Activated T-cell treated with anti-CD3 and anti-CD28 coated beads, Interleukin-2, amount 50 U/mL, for 72 hours (primary cell): ENCODE measurements around the gene MINDY4. TPM values are rescaled to one million over a fixed set of nuclear protein-coding genes. Genes with fewer than 3 reads are reported as not detected.

Experiments used
- ATAC-seq, 2 donors: fragments of 150-1000 bp; cut with Tn5 transposase; replicated peaks in 1 of 2; 2 replicates each; pipeline ENCODE4 v1.10.0; 2021; ENCODE audit warnings: moderate library complexity in 2 of 2, mild to moderate bottlenecking in 1 of 2
- DNase-seq, 2 donors: peaks; one replicate each; pipeline ENCODE4 v3.0.0; 2021 to 2022; ENCODE audit warnings: mixed read lengths in 1 of 2
- H3K27ac Mint-ChIP-seq: one replicate; pipeline ENCODE4 v1.8.0; 2022; ENCODE audit warnings: mild to moderate bottlenecking, moderate library complexity, mixed read lengths
- H3K27me3 Mint-ChIP-seq: one replicate; pipeline ENCODE4 v1.8.0; 2022; ENCODE audit warnings: low read depth, mixed read lengths
- H3K36me3 Mint-ChIP-seq, 2 donors: one replicate each; pipeline ENCODE4 v1.8.0; 2022; ENCODE audit warnings: mixed read lengths in 2 of 2, mild to moderate bottlenecking in 1 of 2; ENCODE audit not compliant: insufficient read depth in 2 of 2
- H3K4me1 Mint-ChIP-seq: one replicate; pipeline ENCODE4 v1.8.0; 2022; ENCODE audit warnings: low read depth, mixed read lengths
- H3K4me3 Mint-ChIP-seq, 2 donors: one replicate each; pipeline ENCODE4 v1.8.0; 2022; ENCODE audit warnings: mild to moderate bottlenecking in 2 of 2, mixed read lengths in 2 of 2, moderate library complexity in 2 of 2
- H3K9me3 Mint-ChIP-seq, 2 donors: one replicate each; pipeline ENCODE4 v1.8.0; 2022; ENCODE audit warnings: mixed read lengths in 2 of 2
- total RNA-seq, 2 donors: library from RNA; stranded (reverse); gene quantifications; one replicate each; pipeline ENCODE4 v1.2.3, GENCODE V29; 2022

MINDY4 gene
- total RNA-seq, 2 donors from 2014 or later, result 1.1 to 1.9 TPM

GRCh38 chr7:30750010-30750409, 21.2 kb upstream of the MINDY4 start:
- Mint-ChIP-seq H3K27ac (no peak overlapping the region), H3K9me3 (peaks cover 0 to 1% of the 10 kb centered on the region in 2 donors), H3K4me3 (no peak overlapping the region), H3K4me1 (no peaks in the 10 kb centered on the region), H3K36me3 (no peaks in the 10 kb centered on the region), H3K27me3 (no peaks in the 10 kb centered on the region)
- ATAC-seq (no peak), DNase-seq (no peak)

- no peak for DNase-seq
- Mint-ChIP-seq H3K9me3 (peaks cover 0 to 1% of the 10 kb centered on the region in 2 donors), H3K4me3 (no peak overlapping the region), H3K27me3 (no peaks in the 10 kb centered on the region), H3K36me3 (no peaks in the 10 kb centered on the region), H3K4me1 (no peaks in the 10 kb centered on the region), H3K27ac (no peak overlapping the region)
- no peak for ATAC-seq
These were observed 20.2 kb upstream of the MINDY4 start for GRCh38 chr7:30750683-30751650.

GRCh38 chr7:30751696-30752273, 19.4 kb upstream of the MINDY4 start, which contains the start of gene INMT:
INMT (plus strand) TSS chr7:30752135; CDS start chr7:30752151, 16 bp downstream.
- no peak within 1 kb of the TSS for H3K27ac Mint-ChIP-seq
- H3K4me1 Mint-ChIP-seq, result no peaks in the 10 kb centered on the region
- no peak within 1 kb of the TSS for H3K4me3 Mint-ChIP-seq
- no peaks in the 10 kb centered on the region for H3K36me3 Mint-ChIP-seq
- DNase-seq (no peak), ATAC-seq (no peak)
- peaks cover 0 to 1% of the 10 kb centered on the region in 2 donors for H3K9me3 Mint-ChIP-seq
- no peaks in the 10 kb centered on the region for H3K27me3 Mint-ChIP-seq

- Mint-ChIP-seq H3K27me3 (no peaks in the 10 kb centered on the region), H3K4me3 (no peak overlapping the region), H3K36me3 (no peaks in the 10 kb centered on the region), H3K4me1 (no peaks in the 10 kb centered on the region), H3K27ac (no peak overlapping the region), H3K9me3 (peaks cover 0 to 1% of the 10 kb centered on the region in 2 donors)
- ATAC-seq (no peak), DNase-seq (no peak)
These were observed 18.7 kb upstream of the MINDY4 start for GRCh38 chr7:30752484-30752883.

- H3K4me1 Mint-ChIP-seq, result no peaks in the 10 kb centered on the region
- no peak for ATAC-seq
- H3K9me3 Mint-ChIP-seq, result peaks cover 0 to 1% of the 10 kb centered on the region in 2 donors
- DNase-seq, result no peak
- no peak overlapping the region for H3K4me3 Mint-ChIP-seq
- H3K27me3 Mint-ChIP-seq, result no peaks in the 10 kb centered on the region
- no peak overlapping the region for H3K27ac Mint-ChIP-seq
- no peaks in the 10 kb centered on the region for H3K36me3 Mint-ChIP-seq
These were observed 18.2 kb upstream of the MINDY4 start for GRCh38 chr7:30752979-30753378.

- no peak overlapping the region for H3K27ac Mint-ChIP-seq
- peaks cover 2% of the 10 kb centered on the region for H3K27me3 Mint-ChIP-seq
- ATAC-seq (no peak), DNase-seq (no peak)
- H3K9me3 Mint-ChIP-seq, result peaks cover 0 to 1% of the 10 kb centered on the region in 2 donors
- H3K36me3 Mint-ChIP-seq, result no peaks in the 10 kb centered on the region
- no peak overlapping the region for H3K4me3 Mint-ChIP-seq
- H3K4me1 Mint-ChIP-seq, result no peaks in the 10 kb centered on the region
These were observed 16.8 kb upstream of the MINDY4 start for GRCh38 chr7:30754315-30754877.

- H3K27me3 Mint-ChIP-seq, result peaks cover 11% of the 10 kb centered on the region
- no peak overlapping the region for H3K27ac Mint-ChIP-seq
- no peak for ATAC-seq
- no peaks in the 10 kb centered on the region for H3K4me1 Mint-ChIP-seq
- H3K36me3 Mint-ChIP-seq, result no peaks in the 10 kb centered on the region
- no peak overlapping the region for H3K4me3 Mint-ChIP-seq
- no peaks in the 10 kb centered on the region for H3K9me3 Mint-ChIP-seq
- no peak for DNase-seq
These were observed 15.6 kb upstream of the MINDY4 start for GRCh38 chr7:30755384-30756154.

GRCh38 chr7:30757342-30757692, 13.9 kb upstream of the MINDY4 start:
- Mint-ChIP-seq H3K27me3 (peaks cover 11% of the 10 kb centered on the region), H3K9me3 (no peaks in the 10 kb centered on the region)
- ATAC-seq, result no peak

GRCh38 chr7:30760514-30761213, 10.6 kb upstream of the MINDY4 start:
- ATAC-seq (no peak), DNase-seq (no peak)
- Mint-ChIP-seq H3K9me3 (no peaks in the 10 kb centered on the region), H3K27ac (no peak overlapping the region), H3K36me3 (no peaks in the 10 kb centered on the region), H3K4me3 (no peak overlapping the region), H3K27me3 (peaks cover 11% of the 10 kb centered on the region), H3K4me1 (no peaks in the 10 kb centered on the region)

More at GRCh38 chr7:30757342-30757692, 13.9 kb upstream of the MINDY4 start:
- Mint-ChIP-seq H3K36me3 (no peaks in the 10 kb centered on the region), H3K4me3 (no peak overlapping the region), H3K4me1 (no peaks in the 10 kb centered on the region), H3K27ac (no peak overlapping the region)
- no peak for DNase-seq

- H3K9me3 Mint-ChIP-seq, result no peaks in the 10 kb centered on the region
- DNase-seq (no peak), ATAC-seq (no peak)
- peaks cover 11% of the 10 kb centered on the region for H3K27me3 Mint-ChIP-seq
- H3K36me3 Mint-ChIP-seq, result no peaks in the 10 kb centered on the region
- no peak overlapping the region for H3K4me3 Mint-ChIP-seq
- no peak overlapping the region for H3K27ac Mint-ChIP-seq
- H3K4me1 Mint-ChIP-seq, result no peaks in the 10 kb centered on the region
These were observed 9.7 kb upstream of the MINDY4 start for GRCh38 chr7:30761214-30762156.

- ATAC-seq, result peak in 1 of 2 donors; percentile 32
These were observed 6.9 kb upstream of the MINDY4 start for GRCh38 chr7:30764030-30764975.

More at GRCh38 chr7:30764030-30764975, 6.9 kb upstream of the MINDY4 start:
- H3K27ac Mint-ChIP-seq, result no peak overlapping the region
- no peaks in the 10 kb centered on the region for H3K4me1 Mint-ChIP-seq
- no peaks in the 10 kb centered on the region for H3K9me3 Mint-ChIP-seq
- no peak overlapping the region for H3K4me3 Mint-ChIP-seq
- H3K27me3 Mint-ChIP-seq, result peaks cover 9% of the 10 kb centered on the region
- DNase-seq, result no peak
- no peaks in the 10 kb centered on the region for H3K36me3 Mint-ChIP-seq
